ENCODE measurements around the gene SCARB2. TPM values are rescaled to one million over a fixed set of nuclear protein-coding genes. Genes with fewer than 3 reads are reported as not detected.

The SCARB2 gene
- total RNA-seq, 1 donor from 2014 or later = 190 TPM

GRCh38 chr4:76194325-76194724 lies 19.3 kb downstream of the SCARB2 start:
- TF ChIP-seq CTCF (IDR thresholded peaks at IDR 0.05) = no peak
- ATAC-seq = peak; percentile 84
- H3K27me3 ChIP-seq = no peaks in the 10 kb centered on the region
- peaks cover 46% of the 10 kb centered on the region for H3K36me3 ChIP-seq
- no peak for DNase-seq
- peak overlapping the region; percentile 24 for H3K27ac ChIP-seq
- H3K9me3 ChIP-seq = no peaks in the 10 kb centered on the region
- peaks cover 70% of the 10 kb centered on the region for H3K4me1 ChIP-seq
- no peak overlapping the region for H3K4me3 ChIP-seq
- intact Hi-C loops (cut with DNase I) = no loop called here

- no peaks in the 10 kb centered on the region for H3K27me3 ChIP-seq
- peaks cover 46% of the 10 kb centered on the region for H3K36me3 ChIP-seq
- no peak for TF ChIP-seq CTCF (IDR thresholded peaks at IDR 0.05)
- H3K4me1 ChIP-seq = peaks cover 57% of the 10 kb centered on the region
- intact Hi-C loops (cut with DNase I) = no loop called here
- no peak overlapping the region for H3K4me3 ChIP-seq
- DNase-seq = no peak
- no peak overlapping the region for H3K27ac ChIP-seq
- ATAC-seq = no peak
- H3K9me3 ChIP-seq = no peaks in the 10 kb centered on the region
These were observed 21.4 kb downstream of the SCARB2 start for GRCh38 chr4:76192236-76192635.

GRCh38 chr4:76188557-76188956 lies 25.1 kb downstream of the SCARB2 start:
- H3K4me1 ChIP-seq = peaks cover 20% of the 10 kb centered on the region
- no peak for TF ChIP-seq CTCF (IDR thresholded peaks at IDR 0.05)
- DNase-seq = no peak
- H3K4me3 ChIP-seq = no peak overlapping the region
- no peak for ATAC-seq
- H3K27me3 ChIP-seq = no peaks in the 10 kb centered on the region
- intact Hi-C loops (cut with DNase I) = no loop called here
- peaks cover 39% of the 10 kb centered on the region for H3K36me3 ChIP-seq
- H3K9me3 ChIP-seq = no peaks in the 10 kb centered on the region
- H3K27ac ChIP-seq = no peak overlapping the region

GRCh38 chr4:76188149-76188548 lies 25.5 kb downstream of the SCARB2 start:
- Histone ChIP-seq H3K4me1 (peaks cover 16% of the 10 kb centered on the region), H3K4me3 (no peak overlapping the region), H3K36me3 (peaks cover 38% of the 10 kb centered on the region), H3K9me3 (no peaks in the 10 kb centered on the region), H3K27ac (no peak overlapping the region), H3K27me3 (no peaks in the 10 kb centered on the region)
- DNase-seq (no peak), ATAC-seq (no peak)
- TF ChIP-seq CTCF (IDR thresholded peaks at IDR 0.05) = no peak
- intact Hi-C loops (cut with DNase I) = no loop called here

- ATAC-seq (no peak), DNase-seq (no peak)
- Histone ChIP-seq H3K4me1 (peaks cover 6% of the 10 kb centered on the region), H3K27me3 (no peaks in the 10 kb centered on the region), H3K27ac (no peak overlapping the region), H3K4me3 (no peak overlapping the region), H3K36me3 (peaks cover 30% of the 10 kb centered on the region), H3K9me3 (no peaks in the 10 kb centered on the region)
- TF ChIP-seq CTCF (IDR thresholded peaks at IDR 0.05) = no peak
- intact Hi-C loops (cut with DNase I) = no loop called here
These were observed 26.5 kb downstream of the SCARB2 start for GRCh38 chr4:76187152-76187551.

GRCh38 chr4:76182463-76182862 lies 31.2 kb downstream of the SCARB2 start:
- ATAC-seq (no peak), DNase-seq (no peak)
- Histone ChIP-seq H3K36me3 (peaks cover 47% of the 10 kb centered on the region), H3K27ac (no peak overlapping the region), H3K4me1 (no peaks in the 10 kb centered on the region), H3K4me3 (no peak overlapping the region), H3K9me3 (no peaks in the 10 kb centered on the region), H3K27me3 (no peaks in the 10 kb centered on the region)
- intact Hi-C loops (cut with DNase I) = no loop called here
- no peak for TF ChIP-seq CTCF (IDR thresholded peaks at IDR 0.05)
